ENCODE data around the gene PPFIBP1.
"Not testable (repeated sequence)": the region's sequence is repeated elsewhere in the genome, so short reads cannot be mapped to it uniquely, and the experiment has no call there.

The PPFIBP1 gene

DNA sequence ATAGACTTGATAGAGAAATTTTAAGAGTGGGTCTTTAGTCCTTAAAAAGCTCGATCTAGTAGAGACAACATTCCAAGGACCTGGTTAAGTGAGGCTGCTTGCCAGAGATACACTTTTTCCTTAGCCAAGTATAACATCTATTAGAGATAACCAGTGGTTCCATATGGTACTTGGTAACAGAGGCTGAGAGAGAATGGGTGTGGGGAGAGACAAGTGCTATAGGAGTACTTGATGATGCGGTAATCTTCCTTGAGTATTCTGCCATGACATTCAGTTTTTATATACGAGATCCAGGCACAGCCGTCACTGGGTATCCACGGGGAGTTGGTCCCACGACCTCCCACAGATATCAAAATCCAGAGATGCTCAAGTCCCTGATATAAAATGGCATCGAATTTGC is 94.8 kb downstream of the PPFIBP1 start:
- FAIRE-seq (no peak), DNase-seq (ENCODE audit: insufficient read length, low spot score) (no peak)
- TF ChIP-seq, protein P1, sequence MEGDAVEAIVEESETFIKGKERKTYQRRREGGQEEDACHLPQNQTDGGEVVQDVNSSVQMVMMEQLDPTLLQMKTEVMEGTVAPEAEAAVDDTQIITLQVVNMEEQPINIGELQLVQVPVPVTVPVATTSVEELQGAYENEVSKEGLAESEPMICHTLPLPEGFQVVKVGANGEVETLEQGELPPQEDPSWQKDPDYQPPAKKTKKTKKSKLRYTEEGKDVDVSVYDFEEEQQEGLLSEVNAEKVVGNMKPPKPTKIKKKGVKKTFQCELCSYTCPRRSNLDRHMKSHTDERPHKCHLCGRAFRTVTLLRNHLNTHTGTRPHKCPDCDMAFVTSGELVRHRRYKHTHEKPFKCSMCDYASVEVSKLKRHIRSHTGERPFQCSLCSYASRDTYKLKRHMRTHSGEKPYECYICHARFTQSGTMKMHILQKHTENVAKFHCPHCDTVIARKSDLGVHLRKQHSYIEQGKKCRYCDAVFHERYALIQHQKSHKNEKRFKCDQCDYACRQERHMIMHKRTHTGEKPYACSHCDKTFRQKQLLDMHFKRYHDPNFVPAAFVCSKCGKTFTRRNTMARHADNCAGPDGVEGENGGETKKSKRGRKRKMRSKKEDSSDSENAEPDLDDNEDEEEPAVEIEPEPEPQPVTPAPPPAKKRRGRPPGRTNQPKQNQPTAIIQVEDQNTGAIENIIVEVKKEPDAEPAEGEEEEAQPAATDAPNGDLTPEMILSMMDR (IDR thresholded peaks at IDR 0.05; ENCODE audit: insufficient read depth, missing control alignments), result no peak

DNA sequence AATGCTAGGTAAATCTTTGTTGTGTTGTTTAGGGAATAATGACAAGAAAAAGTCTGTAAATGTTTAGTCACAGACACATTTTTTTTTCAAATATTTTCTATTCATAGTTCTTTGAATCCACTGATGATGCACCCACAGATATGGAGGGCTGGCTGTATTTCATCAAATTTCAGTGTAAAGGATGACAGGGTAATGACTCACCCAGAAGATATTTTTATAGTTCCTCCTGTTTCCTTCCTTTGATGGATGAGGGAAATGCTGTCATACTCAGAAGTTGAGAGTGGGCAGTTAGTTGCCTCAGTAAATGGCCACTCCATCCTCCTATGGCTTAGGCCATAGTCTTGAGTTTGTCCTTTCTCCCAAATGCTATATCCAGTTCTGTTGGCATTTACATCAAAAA is 95.3 kb downstream of the PPFIBP1 start:
- no peak for FAIRE-seq
- DNase-seq (ENCODE audit: insufficient read length, low spot score), result no peak
- TF ChIP-seq, protein P1 (IDR thresholded peaks at IDR 0.05; ENCODE audit: insufficient read depth, missing control alignments), result no peak

- TF ChIP-seq, protein P1 (IDR thresholded peaks at IDR 0.05; ENCODE audit: insufficient read depth, missing control alignments), result no peak
- FAIRE-seq, result no peak
- no peak for DNase-seq (ENCODE audit: insufficient read length, low spot score)
These were observed 96.1 kb downstream of the PPFIBP1 start for GRCh38 chr12:27620121-27620520.

DNA sequence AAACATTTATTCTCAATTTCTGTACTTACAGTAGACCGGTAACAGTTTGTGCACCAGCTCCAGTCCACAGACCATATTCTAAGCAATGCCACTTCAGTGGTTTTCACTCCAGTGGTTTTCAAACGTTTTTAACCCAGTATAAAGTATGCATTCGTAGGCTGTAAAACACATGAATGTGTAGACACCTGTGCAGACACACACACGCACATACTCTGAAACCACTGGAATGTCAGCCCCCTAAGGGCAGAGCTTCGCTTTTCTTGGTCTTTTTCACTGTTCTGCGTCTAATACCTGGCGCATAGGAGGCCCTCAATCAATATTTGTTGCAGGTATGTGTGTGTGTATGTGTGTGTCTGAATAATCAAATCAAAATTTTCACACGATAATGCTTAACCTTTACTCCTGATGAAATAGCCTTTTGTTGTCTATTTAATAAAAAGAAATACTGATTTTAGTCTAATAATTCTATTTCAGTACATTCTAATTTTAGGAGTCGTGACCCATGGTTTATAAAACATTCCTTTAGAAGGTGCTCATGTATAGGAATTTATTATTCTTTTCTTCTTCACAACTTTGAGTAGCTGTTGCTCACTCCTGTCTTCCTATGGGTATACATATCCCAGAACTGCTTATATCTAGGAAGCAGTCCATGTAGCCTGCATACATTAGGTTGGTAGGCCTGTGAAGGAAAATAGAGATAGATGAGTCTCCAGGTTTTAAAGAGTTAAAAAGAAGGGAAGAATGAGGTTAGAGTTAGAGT is 98.6 kb downstream of the PPFIBP1 start:
- TF ChIP-seq, protein P1 (IDR thresholded peaks at IDR 0.05; ENCODE audit: insufficient read depth, missing control alignments), result no peak
- DNase-seq (ENCODE audit: insufficient read length, low spot score) (no peak), FAIRE-seq (no peak)

DNA sequence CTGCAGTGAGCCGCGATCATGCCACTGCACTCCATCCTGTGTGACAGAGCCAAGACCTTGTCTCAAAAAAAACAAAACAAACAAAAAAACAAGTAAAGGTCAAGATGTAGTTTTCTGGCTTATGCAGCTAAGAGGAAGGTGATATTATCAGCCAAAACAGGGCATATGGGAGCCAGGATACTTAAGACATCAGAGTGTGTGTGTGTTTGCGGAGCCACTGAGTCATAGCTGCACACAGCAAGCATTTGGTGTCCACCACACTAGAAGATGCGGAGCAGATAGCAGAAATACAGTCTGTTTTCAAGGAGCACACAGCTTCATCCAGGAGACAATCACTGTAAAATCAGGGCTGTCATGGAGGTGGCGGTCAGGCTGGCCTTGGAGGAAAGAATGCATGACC is 99.6 kb downstream of the PPFIBP1 start:
- FAIRE-seq, result no peak
- TF ChIP-seq, protein P1 (IDR thresholded peaks at IDR 0.05; ENCODE audit: insufficient read depth, missing control alignments), result no peak
- no peak for DNase-seq (ENCODE audit: insufficient read length, low spot score)

GRCh38 chr12:27624586-27624985 is 100.6 kb downstream of the PPFIBP1 start:
- DNase-seq (ENCODE audit: insufficient read length, low spot score) (no peak), FAIRE-seq (no peak)
- TF ChIP-seq, protein P1 (IDR thresholded peaks at IDR 0.05; ENCODE audit: insufficient read depth, missing control alignments), result no peak

DNA sequence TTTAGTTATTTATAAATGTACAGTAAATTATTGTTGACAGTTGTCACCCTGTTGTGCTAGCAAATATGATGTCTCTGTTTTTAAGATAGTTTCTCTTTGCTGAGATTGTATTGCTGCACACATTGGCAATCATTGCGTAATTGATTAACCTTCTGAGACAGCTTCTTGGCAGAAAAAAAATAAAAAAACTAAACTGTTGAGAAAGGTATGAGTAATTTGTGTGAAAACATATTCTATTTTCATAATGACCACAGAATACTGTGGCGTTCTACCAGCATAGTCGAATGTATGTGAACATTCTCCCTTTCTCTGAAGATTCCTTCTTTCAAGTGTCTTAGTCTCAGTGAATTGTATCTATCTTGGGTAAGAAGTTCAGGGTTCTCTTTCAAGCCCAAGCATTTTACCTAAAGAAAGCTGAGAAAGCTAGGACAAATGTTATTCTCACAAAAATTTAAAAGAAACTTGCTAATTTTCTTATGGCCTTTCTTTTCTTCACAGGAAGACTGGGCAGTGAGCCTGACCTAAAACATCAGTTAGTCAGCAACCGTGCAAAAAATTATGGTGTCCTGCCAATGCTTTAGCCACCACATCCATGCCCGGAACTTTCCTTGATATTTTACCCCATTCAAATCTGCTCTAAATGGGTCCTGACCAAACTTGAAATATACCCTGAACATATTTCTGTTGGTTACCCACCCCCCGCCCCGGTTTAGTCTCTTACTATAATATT is 103.3 kb downstream of the PPFIBP1 start:
- TF ChIP-seq, protein P1 (IDR thresholded peaks at IDR 0.05; ENCODE audit: insufficient read depth, missing control alignments), result no peak
- DNase-seq (ENCODE audit: insufficient read length, low spot score) (no peak), FAIRE-seq (no peak)

DNA sequence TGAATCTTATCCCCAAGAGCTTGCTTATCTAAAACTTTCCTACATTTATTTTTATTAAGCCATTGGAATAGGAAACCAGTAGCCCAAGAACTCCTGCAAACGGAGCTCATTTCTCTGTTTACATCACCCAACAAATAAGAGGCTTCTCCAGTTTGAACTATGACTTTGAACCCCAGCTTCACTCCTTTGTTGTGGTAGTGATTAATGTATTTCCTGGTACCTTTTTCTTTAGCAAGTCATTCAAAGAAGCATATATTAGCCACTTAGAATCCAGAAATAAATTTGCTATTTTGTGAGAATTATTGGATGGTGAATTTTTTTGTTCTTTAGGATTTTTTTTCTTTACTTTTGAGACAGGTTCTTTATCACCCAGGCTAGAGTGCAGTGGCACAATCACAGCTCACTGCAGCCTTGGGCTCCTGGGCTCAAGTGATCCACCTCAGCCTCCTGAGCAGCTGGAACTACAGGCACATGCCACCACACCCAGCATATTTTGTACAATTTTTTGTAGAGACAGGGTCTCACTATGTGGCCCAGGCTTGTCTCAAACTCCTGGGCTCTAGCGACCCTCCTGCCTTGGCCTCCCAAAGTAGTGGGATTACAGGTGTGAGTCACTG is 104.0 kb downstream of the PPFIBP1 start:
- not testable (repeated sequence) for FAIRE-seq; DNase-seq (ENCODE audit: insufficient read length, low spot score)

DNA sequence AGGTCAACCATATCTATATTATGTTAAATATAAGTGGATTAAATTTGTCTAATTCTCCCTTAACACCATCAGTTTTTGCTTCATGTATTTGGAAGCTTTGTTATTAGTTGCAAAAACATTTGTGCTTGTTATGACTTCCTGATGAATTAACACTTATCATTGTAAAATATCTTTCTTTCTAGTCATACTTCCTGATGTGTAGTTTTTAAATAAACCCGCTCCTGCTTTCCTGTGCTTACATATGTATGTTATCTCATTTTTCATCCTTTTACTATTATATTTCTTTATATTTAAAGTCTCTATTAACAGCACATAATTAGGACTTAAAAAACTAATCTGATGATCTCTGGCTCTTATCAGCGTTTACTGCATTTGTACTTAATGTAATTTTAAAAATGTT is 106.2 kb downstream of the PPFIBP1 start:
- not testable (repeated sequence) for FAIRE-seq; DNase-seq (ENCODE audit: insufficient read length, low spot score)
